ENCODE measurements around the gene MED13L. TPM values are rescaled to one million over a fixed set of nuclear protein-coding genes. Genes with fewer than 3 reads are reported as not detected.

MED13L gene
- total RNA-seq, 1 donor from 2014 or later: 39.8 TPM

GRCh38 chr12:116267948-116268347, 9.5 kb downstream of the MED13L start:
- H3K27me3 ChIP-seq (ENCODE audit: control insufficient read depth, insufficient read depth, low read length): no peaks in the 10 kb centered on the region
- H3K36me3 ChIP-seq (ENCODE audit: control insufficient read depth, insufficient read depth, low read length): no peaks in the 10 kb centered on the region
- FAIRE-seq: no peak
- H3K4me3 ChIP-seq (ENCODE audit: low read depth, low read length): no peak overlapping the region
- no peak for DNase-seq (ENCODE audit: low read depth)
- no peak for TF ChIP-seq CTCF (IDR thresholded peaks at IDR 0.05; ENCODE audit: insufficient read depth, low read length, severe bottlenecking)

DNA sequence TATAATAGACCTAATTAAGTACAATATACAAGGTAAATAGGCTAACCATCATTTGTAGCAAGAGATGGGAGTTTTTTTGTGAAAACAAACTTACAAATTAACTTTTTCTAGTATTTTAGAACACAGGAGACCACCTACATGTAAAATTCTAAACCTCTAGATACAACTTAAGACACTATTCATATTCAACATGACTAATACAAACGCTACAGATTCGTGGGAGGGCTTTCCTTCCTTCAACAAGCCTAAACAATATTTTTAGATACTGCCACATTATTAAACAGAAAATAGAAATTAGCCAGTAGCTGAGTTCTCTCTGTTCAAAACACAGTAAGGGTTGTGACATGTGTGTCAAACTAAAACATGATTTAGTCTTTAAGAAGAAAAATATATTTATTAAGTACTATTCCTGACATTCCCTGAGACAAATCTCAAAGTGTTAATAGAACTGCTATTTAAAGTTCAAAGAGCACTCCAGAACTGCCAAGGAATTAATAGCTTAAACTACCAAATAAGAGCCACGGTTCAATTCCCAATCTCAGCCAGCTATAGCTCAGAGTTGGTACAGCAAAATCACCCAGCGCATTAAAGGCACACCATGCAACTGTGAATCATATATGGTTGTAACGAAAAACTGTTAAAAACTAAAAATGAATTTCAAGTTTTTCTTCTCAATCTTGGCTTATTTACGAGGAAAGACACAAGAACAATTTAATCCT, 10.7 kb downstream of the MED13L start:
- FAIRE-seq: no peak
- no peak overlapping the region for H3K4me3 ChIP-seq (ENCODE audit: low read depth, low read length)
- no peaks in the 10 kb centered on the region for H3K36me3 ChIP-seq (ENCODE audit: control insufficient read depth, insufficient read depth, low read length)
- TF ChIP-seq CTCF (IDR thresholded peaks at IDR 0.05; ENCODE audit: insufficient read depth, low read length, severe bottlenecking): no peak
- H3K27me3 ChIP-seq (ENCODE audit: control insufficient read depth, insufficient read depth, low read length): no peaks in the 10 kb centered on the region
- peak; percentile 68 for DNase-seq (ENCODE audit: low read depth)

- H3K4me3 ChIP-seq (ENCODE audit: low read depth, low read length): no peak overlapping the region
- peak; percentile 22 for TF ChIP-seq CTCF (IDR thresholded peaks at IDR 0.05; ENCODE audit: insufficient read depth, low read length, severe bottlenecking)
- H3K27me3 ChIP-seq (ENCODE audit: control insufficient read depth, insufficient read depth, low read length): no peaks in the 10 kb centered on the region
- FAIRE-seq: no peak
- no peaks in the 10 kb centered on the region for H3K36me3 ChIP-seq (ENCODE audit: control insufficient read depth, insufficient read depth, low read length)
- peak; percentile 47 for DNase-seq (ENCODE audit: low read depth)
Measured at GRCh38 chr12:116266168-116266601, 11.3 kb downstream of the MED13L start.

DNA sequence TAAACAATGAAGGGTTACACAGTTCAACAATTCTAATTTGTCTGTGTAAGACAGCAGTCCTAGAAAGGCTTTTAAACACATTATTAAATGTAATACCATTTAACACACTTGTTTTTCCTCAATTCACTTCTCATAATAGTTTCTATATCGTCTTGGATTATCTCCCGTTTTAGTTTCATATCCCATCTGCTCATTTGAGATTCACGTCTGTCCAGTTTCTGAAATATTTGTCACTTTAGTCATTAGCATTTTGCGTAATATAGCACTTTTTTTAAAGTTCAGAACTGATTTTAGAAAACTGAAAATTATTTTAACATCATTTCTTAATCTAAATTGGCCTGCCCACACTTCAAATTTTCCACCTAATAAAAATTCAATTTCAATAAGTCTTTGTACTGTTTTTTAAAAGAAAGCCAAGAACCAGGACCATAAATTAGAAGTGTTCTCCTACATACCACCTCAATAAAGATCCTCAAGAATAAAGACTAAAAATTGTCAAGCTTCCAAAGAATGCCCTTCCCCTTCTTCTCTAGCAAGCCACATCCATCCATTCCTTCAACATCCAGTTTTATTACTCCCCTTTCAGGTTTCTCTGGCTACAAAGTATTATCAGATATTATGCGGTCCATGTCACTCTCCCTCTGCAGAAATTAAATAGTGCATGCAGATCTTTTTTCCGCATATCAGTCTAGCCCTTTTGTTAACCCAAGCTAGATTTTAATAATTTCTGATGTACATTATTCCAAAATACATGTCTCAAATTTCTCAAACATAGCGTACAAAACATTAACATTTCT, 11.9 kb downstream of the MED13L start:
- FAIRE-seq (no peak), DNase-seq (ENCODE audit: low read depth) (no peak)
- Histone ChIP-seq H3K36me3 (ENCODE audit: control insufficient read depth, insufficient read depth, low read length) (no peaks in the 10 kb centered on the region), H3K27me3 (ENCODE audit: control insufficient read depth, insufficient read depth, low read length) (no peaks in the 10 kb centered on the region), H3K4me3 (ENCODE audit: low read depth, low read length) (no peak overlapping the region)
- no peak for TF ChIP-seq CTCF (IDR thresholded peaks at IDR 0.05; ENCODE audit: insufficient read depth, low read length, severe bottlenecking)

DNA sequence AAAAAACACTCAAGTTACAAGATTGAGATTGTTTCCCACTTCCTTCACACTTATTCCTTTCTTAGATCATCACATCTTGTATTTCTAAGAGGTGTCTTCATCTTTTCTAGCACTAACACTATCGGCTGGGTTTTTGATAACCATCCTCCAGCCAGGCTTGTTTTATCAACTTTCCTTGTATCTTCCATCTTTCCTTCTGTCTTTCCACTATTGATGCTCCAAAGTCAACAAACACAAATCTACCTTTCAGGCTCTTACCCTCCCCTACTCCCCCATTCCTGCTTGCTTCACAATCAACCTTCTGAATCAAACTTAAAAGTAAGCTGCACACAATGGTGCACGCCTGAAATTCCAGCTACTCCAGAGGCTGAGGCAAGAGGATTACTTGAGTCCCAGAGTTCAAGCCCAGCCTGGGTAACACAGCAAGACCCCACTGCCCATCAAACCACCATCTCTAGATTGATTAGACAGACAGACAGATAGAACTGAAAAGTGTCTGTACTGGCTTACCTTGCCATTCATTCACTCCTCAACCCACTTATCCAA, 12.9 kb downstream of the MED13L start:
- FAIRE-seq (no peak), DNase-seq (ENCODE audit: low read depth) (no peak)
- Histone ChIP-seq H3K4me3 (ENCODE audit: low read depth, low read length) (no peak overlapping the region), H3K36me3 (ENCODE audit: control insufficient read depth, insufficient read depth, low read length) (no peaks in the 10 kb centered on the region), H3K27me3 (ENCODE audit: control insufficient read depth, insufficient read depth, low read length) (no peaks in the 10 kb centered on the region)
- TF ChIP-seq CTCF (IDR thresholded peaks at IDR 0.05; ENCODE audit: insufficient read depth, low read length, severe bottlenecking): no peak

Measured in bronchial epithelial cell (primary cell).